ENCODE data around the gene AMBP. TPM values are rescaled to one million over a fixed set of nuclear protein-coding genes. Genes with fewer than 3 reads are reported as not detected.

Gene AMBP
- total RNA-seq, 1 experiment from 2014 or later = 0.20 TPM

DNA sequence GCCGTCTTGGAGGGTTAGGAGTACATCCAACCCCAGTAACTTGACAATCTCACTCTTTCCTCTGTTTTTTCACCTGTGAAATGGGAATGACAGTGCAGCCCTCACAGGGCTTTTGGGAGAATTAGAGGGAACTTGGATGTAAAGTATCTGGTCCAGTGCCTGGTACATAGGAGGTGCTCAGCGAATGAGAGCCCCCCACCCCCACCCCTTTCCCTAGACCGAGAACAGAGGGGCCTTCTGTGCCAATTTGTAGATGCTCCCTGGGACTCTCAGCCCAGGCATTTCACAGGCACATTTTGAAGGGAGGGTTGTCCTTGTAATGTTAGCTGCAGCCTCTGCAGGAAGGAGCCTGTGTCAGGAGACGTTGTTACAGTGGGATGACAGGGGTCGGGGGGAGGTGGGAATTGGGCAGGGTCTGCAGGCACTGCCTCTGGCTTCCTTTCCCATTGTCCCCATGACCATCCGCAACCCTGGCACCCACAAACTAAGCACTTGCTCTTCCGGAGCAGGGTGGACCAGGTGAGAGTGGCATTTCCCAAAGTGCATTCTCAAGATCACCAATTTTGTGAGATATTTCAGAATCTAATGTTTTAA is 47.0 kb downstream of the AMBP start:
- Mint-ChIP-seq H3K9me3 (no peaks in the 10 kb centered on the region), H3K4me3 (no peak overlapping the region), H3K4me1 (0 out of 4 replicates have a peak, but pooled peaks cover 0 to 5% of the 10 kb centered on the region in 2 experiments), H3K36me3 (ENCODE audit: insufficient read depth in 1 of 3, low read depth in 3 of 3) (peaks cover 13 to 43% (median 22%) of the 10 kb centered on the region in 3 experiments; a peak in 6 of 7 replicates), H3K27me3 (ENCODE audit: low read depth) (no peaks in the 10 kb centered on the region), H3K27ac (no peak overlapping the region)
- H3K14ac ChIP-seq (ENCODE audit: insufficient read depth, low read length) = no peak overlapping the region
- H3T11ph ChIP-seq (ENCODE audit: low read length) = no peak overlapping the region
- no peak overlapping the region for H2AK5ac ChIP-seq (ENCODE audit: insufficient read length, low read length)
- H2BK20ac ChIP-seq (ENCODE audit: low read depth, low read length, poor library complexity, severe bottlenecking) = no peak overlapping the region
- no peaks in the 10 kb centered on the region for H3K23me2 ChIP-seq (ENCODE audit: insufficient read length, low read depth, low read length, poor library complexity, severe bottlenecking)
- H3K56ac ChIP-seq (ENCODE audit: insufficient read length, low read depth, low read length) = no peak overlapping the region
- no peak overlapping the region for H4K5ac ChIP-seq (ENCODE audit: insufficient read length, low read depth, low read length)
- H3K9me3 ChIP-seq (ENCODE audit: control insufficient read depth, low read depth, low read length) = no peaks in the 10 kb centered on the region
- H3K9ac ChIP-seq (ENCODE audit: extremely low read depth, insufficient read length, low read length) = no peak overlapping the region
- no peak overlapping the region for H2BK120ac ChIP-seq (ENCODE audit: low read depth, low read length, poor library complexity, severe bottlenecking)
- H3K4me1 ChIP-seq (ENCODE audit: insufficient read depth, low read length) = no peaks in the 10 kb centered on the region
- DNase-seq = no peak
- H3K27ac ChIP-seq (ENCODE audit: insufficient read length, low read depth, low read length) = no peak overlapping the region
- no peak overlapping the region for H4K8ac ChIP-seq (replicated peaks; ENCODE audit: insufficient read length, low read depth, low read length)
- no peaks in the 10 kb centered on the region for H3K79me2 ChIP-seq (ENCODE audit: insufficient read depth, low read length)
- no peaks in the 10 kb centered on the region for H4K20me1 ChIP-seq (ENCODE audit: control insufficient read depth, insufficient read depth, insufficient read length)
- WGBS (ENCODE audit: extremely low coverage, insufficient read length, low lambda C conversion rate) = no CpG with 5 or more reads among the region's 7 CpGs
- H2AFZ ChIP-seq (ENCODE audit: low read length) = no peak overlapping the region
- H2BK5ac ChIP-seq (ENCODE audit: insufficient read length, low read length) = no peak overlapping the region
- H3K23ac ChIP-seq (ENCODE audit: insufficient read length, low read depth, low read length) = no peak overlapping the region
- no peak overlapping the region for H2BK15ac ChIP-seq (ENCODE audit: low read depth, low read length)
- no peak for TF ChIP-seq CTCF (conservative IDR thresholded peaks at IDR 0.05)
- H4K91ac ChIP-seq (ENCODE audit: insufficient read length, low read depth, low read length) = no peak overlapping the region
- H3K4me2 ChIP-seq (ENCODE audit: insufficient read depth, insufficient read length, low read length) = no peak overlapping the region
- H2BK12ac ChIP-seq (ENCODE audit: insufficient read length, low read depth, low read length) = no peak overlapping the region
- H3K4ac ChIP-seq (ENCODE audit: low read depth, low read length) = no peak overlapping the region
- no peak overlapping the region for H3K18ac ChIP-seq (ENCODE audit: insufficient read length, low read depth, low read length)
- H3K27me3 ChIP-seq (ENCODE audit: insufficient read depth, low read length) = no peaks in the 10 kb centered on the region
- H3K79me1 ChIP-seq (ENCODE audit: insufficient read depth, low read depth, low read length, poor library complexity, severe bottlenecking) = no peaks in the 10 kb centered on the region
